HG02885 (cell line): Measurements from ENCODE around the gene FERMT2.

Source experiments
- ATAC-seq: cut with Tn5 transposase; IDR thresholded peaks from one replicate; pipeline ENCODE4 v1.9.1; 2021; ENCODE audit warnings: mild to moderate bottlenecking; ENCODE audit not compliant: unreplicated experiment, poor library complexity

FERMT2 gene, protein sequence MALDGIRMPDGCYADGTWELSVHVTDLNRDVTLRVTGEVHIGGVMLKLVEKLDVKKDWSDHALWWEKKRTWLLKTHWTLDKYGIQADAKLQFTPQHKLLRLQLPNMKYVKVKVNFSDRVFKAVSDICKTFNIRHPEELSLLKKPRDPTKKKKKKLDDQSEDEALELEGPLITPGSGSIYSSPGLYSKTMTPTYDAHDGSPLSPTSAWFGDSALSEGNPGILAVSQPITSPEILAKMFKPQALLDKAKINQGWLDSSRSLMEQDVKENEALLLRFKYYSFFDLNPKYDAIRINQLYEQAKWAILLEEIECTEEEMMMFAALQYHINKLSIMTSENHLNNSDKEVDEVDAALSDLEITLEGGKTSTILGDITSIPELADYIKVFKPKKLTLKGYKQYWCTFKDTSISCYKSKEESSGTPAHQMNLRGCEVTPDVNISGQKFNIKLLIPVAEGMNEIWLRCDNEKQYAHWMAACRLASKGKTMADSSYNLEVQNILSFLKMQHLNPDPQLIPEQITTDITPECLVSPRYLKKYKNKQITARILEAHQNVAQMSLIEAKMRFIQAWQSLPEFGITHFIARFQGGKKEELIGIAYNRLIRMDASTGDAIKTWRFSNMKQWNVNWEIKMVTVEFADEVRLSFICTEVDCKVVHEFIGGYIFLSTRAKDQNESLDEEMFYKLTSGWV

DNA sequence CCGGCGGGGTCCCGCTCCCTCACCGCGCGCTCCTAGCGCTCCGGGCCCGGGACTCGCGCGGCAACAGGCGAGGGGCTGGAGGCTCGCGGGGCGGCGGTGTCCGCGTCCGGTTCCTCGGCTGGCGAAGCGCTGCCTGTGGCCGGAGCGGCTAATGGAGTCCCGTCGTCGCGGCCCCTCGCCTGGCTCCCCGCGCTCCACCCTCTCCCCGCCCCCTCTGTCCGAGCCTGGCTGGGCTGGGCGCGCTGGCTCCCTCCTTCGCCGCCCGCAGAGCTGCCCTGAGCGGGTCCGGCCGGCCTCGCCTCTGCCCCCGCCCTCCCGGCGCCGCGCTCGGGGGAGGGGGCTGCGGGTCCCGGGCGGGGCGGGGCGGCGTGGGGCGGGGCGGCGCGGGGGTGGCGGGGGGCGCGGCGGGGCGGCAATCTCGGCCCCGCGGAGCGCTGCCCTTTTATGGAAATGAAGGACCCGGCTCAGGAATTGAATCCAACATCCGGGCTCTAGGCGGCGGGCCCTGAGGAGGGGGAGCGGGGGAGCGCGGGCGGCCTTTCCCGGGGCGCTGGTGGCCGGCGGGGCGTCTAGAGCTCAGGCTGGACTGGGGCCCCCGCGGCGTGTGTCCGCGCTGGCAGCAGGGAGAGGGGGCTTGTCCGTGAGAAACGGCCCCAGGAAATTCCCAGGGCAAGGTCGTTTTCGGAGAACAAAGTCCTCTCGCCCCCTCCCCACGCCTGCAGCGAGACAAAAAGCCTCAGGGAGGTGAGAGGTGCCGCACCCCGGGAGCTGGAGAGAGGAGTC is at the start of gene FERMT2:
Gene FERMT2 (minus strand): TSS at position 153 of the 783 bp plus-strand sequence. CDS start 482 bp downstream, outside the sequence.
- ATAC-seq, result peak; percentile 68

DNA sequence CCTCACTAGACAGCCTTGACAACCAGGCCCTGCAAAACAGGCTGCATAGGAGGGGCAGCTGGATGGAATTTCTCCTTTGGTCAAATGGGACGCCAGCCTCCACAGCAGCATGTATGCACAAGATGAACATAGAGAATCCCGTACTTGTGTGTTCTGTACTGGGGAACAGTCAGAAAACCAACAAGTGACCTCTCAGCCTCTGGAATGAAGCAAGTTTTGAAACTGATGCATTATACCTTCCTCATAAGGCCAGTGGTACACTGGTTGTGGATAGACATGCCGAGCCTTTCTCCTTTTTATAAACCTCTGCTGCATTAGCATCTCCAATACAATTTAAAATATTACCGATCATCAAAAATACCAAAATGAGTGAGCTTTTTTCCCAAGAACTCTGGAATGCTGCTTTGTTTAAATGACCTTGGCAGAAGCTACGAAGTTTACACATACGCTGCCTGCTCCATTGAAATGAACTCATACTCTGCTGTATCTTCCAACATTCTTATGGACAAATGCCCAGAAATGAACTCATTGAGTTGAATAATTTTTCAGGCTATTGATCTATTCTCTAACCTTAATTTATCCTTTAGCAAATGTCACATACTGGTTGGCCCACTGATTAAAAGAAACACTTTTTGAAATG is 47.6 kb upstream of the FERMT2 start:
- ATAC-seq, result no peak

DNA sequence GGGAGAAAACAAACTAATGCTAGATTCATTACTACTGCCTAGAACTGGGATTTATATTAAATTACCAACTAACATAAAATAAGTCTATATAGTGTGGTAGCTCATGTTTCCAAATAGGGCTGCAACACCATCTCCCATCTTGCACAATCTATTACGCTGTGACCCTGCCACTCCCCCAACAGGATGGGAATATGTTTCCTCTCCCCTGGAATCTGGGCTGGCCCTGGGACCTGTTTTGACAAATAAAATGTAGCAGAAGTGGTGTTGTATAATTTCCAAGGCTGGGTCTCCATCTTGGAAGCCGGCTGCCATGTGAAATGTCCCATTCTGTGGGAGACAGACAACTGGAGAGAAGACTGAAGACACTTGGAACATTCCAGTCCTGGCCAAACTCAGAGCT is 45.6 kb upstream of the FERMT2 start:
- no peak for ATAC-seq

DNA sequence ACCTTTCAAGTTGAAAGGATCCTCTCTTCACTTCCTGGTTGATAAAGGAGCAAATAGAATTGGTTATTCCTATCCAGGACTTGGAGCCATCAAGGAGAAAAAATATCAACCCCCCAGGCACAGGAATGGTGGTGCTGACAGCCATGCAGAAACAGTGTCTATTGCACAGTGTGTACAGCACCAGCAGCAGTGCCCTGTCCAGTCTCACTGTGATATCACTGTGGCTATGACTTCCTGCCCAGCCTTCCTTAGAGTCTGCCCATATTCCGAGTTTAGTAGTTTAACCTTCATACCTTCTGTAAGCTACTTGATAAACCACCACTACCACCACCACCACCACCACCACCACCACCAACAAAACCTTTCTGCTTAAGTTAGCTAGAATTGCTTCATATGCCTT is 45.1 kb upstream of the FERMT2 start:
- ATAC-seq, result no peak

DNA sequence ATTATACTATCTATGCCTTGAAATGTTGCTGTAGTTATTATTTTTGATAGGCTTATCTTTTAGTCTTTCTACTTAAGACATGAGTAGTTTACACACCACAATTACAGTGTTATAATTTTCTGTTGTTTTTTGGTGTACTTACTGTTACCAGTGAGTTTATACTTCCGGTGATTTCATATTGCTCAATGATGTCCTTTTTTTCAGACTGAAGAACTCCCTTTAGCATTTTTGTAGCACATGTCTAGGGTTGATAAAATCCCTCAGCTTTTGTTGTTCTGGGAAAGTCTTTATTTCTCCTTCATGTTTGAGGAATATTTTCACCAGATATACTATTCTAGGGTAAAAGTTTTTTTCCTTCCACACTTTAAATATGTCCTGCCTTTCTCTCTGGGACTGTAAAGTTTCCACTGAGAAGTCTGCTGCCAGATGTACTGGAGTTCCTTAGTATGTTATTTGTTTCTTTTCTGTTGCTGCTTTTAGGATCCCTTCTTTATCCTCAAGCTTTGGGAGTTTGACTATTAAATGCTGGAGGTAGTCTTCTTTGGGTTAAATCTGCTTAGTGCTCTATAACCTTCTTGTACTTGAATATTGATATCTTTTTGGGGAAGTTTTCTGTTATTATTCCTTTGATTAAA is 41.5 kb upstream of the FERMT2 start:
- ATAC-seq, result no peak

DNA sequence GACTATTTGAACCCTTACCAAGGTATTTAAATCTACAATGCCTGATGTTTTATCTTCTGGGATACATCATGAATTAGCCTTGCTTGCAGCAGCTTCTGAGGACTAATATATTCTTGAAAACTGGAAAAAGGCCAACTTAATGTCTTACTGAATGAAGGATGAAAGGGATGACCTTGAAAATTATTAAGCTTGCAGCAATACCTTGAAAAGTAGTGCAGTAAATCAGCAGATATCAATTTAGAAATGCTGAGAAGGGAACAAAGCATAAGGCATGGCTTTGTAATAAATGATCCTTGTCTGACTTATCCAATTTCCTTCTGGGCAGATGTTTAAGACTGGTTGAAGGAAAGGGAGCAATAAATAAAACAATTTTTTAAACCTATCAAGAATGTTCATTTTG is 37.3 kb upstream of the FERMT2 start:
- no peak for ATAC-seq

DNA sequence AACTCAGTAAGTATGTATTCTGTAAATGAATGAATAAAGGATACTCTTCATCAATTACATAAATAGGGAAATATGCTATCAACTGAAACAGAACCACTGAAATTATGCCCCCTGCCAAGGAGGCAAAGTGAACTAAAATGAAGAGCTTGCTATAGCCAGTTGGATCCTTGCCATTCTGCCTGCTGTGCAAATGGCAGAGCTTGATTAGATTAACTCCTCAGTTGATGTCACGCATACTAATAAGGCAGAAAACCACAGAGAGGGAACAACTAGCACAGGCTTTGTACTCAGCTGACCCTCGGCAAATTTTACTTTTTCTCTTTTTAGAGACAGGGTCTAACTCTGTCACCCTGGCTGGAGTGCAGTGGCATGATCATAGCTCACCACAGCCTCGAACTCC is 36.7 kb upstream of the FERMT2 start:
- ATAC-seq, result no peak

DNA sequence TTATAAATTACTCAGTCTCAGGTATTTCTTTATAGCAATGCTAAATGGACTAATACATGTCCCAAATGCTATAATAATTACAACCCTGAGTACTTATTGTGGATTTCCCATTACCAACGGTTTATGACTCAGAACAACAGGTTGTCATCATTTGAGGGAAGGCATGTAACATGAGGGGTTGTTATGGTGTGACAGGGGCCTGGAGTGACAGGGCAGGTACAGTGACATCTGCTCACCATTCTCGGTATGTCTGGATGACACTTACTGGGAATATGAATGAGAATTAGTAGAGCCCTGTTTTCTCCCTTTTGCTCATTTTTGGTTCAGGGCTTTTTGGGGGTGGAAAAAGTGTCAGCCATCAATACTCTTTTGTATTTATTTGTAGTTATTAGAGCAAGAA is 36.2 kb upstream of the FERMT2 start:
- ATAC-seq, result no peak

DNA sequence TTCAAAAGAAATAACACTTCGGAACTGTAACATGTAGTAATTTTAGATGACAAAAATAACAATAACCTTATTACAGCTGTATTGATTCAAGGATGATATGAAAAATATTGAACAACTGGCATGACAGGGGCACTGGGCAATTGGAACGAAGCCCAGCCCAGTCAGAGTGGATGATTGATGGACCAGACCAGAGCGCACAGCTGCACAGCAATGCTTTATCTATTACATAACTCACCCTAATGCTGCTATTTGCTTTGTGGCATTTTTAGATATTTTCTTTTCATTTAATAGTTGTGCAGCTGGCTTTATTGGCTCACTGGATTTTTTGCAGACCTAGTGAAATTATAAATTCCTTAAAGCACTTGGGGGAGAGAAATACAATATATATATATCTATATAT is 26.9 kb upstream of the FERMT2 start:
- ATAC-seq, result no peak

DNA sequence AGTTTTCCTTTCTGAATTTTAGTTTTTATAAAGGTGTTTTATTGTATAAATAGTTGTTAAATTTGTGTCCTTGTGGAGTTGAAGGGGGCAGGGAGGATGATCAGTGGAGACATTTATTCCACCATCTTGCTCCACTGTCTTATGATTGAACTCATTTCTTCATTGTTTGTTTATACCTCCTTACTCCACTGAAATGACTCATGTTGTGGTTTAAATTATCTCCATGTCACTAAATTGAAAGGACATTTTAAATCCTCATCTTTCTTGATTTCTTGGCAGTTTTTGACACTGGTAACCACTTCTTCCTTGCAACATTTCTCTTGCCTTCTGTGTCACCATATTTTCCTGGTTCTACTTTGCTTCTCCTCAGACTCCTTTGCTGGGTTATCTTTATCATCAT is 23.6 kb upstream of the FERMT2 start:
- ATAC-seq, result no peak

DNA sequence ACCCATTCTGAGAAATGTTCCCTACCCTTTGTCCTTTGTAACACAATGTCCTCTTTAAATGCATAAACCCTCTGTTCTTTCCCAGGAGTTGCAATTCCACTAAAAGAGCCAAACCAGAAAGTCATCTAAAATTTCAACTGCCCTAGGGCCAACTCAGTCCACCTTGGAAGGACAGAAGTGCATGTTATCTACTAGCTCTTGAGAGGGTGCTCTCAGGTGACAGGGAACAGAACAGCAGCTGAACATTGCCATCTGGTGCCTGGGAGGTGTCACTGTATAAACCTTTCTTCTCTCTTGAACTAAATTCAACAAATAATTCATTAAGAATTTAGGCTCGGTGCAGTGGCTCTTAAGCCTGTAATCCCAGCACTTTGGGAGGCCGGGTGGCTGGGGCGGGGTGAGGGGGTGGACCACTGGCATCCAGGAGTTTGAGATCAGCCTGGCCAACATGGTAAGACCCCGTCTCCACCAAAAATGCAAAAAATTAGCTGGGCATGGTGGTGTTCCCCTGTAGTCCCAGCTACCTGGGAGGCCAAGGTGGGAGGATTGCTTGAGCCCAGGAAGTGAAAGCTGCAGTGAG is 10.3 kb upstream of the FERMT2 start:
- ATAC-seq, result peak; percentile 73

DNA sequence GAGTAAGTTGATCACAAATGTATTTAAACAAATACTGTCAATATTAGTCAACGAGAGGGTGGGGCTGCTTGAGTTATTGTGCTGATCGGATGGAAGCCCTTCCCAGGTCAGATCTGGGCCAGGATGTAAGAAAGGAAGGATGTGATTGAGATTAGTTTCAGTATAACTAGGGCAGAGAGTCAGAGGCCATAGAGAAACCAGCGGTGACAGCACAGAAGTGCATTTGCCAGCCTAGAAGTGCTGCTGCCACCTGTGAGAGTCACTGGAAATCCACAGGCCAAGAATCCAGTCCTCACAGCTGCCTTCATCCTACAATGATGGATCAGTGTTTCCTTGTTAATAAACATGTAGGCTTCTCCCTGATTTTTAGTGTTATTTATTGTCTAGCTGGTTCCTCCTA is 9.8 kb upstream of the FERMT2 start:
- no peak for ATAC-seq

DNA sequence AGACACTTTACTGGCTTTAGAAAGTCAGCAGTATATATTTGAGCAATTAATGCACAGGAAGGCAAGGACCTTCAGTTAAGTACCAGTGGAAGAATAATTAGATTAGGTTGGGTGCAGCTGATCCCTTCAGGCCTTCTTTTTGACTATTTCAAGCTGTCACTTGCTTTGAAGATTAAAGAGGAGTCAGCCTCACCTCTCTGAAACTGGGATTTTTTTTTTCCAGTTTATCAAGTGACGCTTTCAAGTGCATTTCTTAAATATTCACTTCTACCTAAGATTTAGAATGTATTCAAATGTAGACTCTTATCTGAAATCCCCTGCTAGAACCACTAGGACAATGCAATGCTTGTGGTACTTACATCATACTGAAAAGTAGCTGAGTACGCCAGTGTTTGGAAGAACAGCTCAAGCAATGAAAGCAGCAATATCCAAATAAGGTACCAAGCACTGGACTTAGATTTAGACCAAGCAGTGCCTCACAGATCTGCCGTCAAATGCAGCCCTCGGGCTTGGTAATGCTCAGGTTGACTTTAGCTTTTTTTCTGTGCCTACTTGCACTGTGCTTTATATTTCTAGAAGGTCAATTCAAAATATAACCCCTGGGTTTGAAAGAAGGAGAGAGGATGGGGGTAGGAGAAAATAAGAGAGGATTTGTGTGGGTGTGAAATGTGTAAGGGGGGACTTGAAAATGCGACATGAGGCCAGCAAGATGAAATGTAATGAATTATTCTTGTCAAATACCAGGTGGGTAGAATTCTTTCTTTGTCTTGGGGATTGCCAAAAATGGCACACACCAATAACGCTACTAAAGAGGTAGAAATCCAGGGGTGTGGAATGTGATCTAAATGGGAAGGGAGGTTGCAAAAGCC is 3.7 kb upstream of the FERMT2 start:
- no peak for ATAC-seq

DNA sequence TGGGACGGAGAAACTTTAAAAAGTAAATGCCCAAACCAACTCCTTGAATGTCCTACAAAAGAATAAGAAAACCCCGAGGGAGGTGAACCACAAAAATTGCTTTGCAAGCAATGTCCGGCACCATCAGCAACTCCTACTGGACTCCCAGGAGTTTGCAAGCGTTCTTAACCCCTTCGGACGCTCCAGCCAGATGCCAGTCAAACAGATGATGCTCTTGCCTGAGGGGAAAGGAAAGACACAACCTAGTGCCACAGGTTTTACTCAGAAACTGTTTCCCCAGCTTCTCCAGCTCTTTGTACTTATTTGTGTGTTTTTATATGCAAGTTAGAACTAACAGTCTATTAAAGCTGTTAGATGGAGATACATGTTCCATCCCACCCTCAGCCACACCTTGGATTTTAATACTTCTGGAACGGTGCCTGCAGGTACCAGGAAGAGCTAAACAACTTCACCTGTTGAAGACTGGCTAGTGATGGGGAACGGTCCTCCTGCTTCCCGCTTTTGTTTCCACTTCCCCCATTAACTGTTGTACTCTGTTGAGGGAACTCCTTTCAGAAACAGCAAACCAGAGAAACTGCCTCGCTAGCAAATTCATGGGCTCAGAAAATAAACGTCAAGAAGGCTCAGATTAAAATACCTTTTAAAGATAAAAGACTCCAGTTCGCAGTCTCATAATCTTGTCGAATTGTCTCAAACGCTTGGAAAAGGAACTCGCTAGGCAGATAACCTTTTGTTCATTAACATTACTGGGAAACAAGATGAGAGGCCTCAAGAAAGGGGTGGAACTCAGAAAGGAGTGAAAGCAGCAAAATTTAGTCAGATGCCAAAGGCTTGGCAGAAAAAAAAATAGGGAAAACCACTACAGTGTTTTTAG is 1.1 kb upstream of the FERMT2 start:
- peak; percentile 14 for ATAC-seq

DNA sequence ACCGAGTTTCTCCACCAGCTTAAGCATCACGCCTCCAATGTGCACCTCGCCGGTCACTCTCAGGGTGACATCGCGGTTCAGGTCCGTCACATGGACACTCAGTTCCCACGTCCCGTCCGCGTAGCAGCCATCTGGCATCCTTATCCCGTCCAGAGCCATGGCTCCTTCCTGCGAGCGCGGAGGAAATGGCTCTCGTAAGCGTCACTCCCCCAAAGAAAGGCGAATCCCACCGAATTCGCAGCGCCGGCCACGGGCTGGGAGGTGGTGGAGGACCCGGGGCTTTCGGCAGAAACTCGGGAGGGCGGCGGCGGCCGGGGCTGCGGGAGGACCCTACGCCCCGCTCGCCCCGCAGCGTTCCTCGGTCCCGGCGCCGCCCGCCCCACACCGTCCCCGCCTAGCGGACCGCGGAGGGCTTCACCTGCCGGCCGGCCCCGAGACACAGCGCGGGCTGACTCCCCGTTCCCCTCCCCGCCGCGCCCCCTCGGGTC is 396 bp downstream of the FERMT2 start:
- peak; percentile 49 for ATAC-seq

DNA sequence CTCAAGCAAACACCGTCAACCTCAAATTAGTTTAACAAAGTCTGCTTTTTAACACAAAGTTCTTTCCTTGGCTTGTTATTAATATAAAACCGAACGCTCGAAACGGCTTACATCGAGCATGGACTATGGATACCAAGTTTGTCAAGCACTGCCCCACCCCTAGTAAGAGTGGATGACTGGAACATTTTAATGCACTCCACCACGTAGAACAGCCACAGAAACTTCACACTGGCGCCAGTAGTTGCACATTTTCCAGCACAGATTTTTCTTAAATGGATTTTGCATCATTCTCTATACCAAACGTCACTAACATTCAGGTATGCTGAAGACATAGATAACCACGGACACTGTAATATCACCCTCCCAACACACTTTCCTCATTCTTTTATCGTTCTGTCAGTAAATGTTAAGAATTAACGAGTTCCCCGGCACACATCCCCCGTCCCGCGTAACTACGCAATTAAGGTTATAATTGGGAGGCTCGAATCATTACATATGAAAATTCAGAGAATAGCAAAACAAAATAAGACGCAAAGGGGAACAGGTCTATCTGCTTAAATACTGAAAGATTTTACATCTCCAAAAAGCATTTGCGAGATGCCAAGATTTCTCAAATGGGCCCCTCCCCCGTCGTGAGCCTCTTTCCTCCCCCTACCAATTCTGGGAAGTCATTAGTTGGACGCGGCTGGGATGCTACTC is 990 bp downstream of the FERMT2 start:
- ATAC-seq, result no peak

DNA sequence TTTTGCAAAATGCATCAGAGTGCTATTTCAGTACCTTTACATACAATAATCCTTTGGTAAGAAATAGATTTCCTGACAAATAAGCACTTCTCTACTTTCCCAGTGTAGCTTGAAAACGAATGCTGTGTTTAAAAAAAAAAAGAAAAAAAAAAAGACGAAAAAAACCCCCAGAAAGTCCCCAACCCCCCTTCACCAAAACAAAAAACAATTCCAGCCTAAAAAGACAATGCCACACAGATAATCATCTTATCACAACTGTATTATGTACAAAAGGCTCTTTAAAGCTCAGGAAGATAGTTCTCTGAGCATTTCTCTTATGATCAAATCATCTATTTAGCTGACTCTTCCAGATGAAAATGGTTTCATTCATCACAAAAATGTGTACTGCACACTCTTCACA is 1.6 kb downstream of the FERMT2 start:
- no peak for ATAC-seq
